UCSD-AML1 (cell line): ENCODE data around the gene STK25.
"Not testable (repeated sequence)": the region's sequence is repeated elsewhere in the genome, so short reads cannot be mapped to it uniquely, and the experiment has no call there.

Experiments
- DNase-seq: peaks from one replicate; lab custom pipeline; 2025; ENCODE audit not compliant: unreplicated experiment; lab: John Stamatoyannopoulos, UW

The STK25 gene

GRCh38 chr2:241540401-241540770, 32.0 kb upstream of the STK25 start:
- no peak for DNase-seq

GRCh38 chr2:241539616-241540374, 31.4 kb upstream of the STK25 start:
- DNase-seq = no peak

GRCh38 chr2:241538838-241539615, 30.6 kb upstream of the STK25 start:
- DNase-seq = no peak

GRCh38 chr2:241535871-241536655, 27.7 kb upstream of the STK25 start:
- DNase-seq = no peak

GRCh38 chr2:241534701-241535375, 26.5 kb upstream of the STK25 start:
- no peak for DNase-seq

- DNase-seq = no peak
Observed at GRCh38 chr2:241534293-241534692, 25.9 kb upstream of the STK25 start.

GRCh38 chr2:241532733-241533601, 24.6 kb upstream of the STK25 start:
- DNase-seq = no peak

- DNase-seq = no peak
Observed at GRCh38 chr2:241532168-241532567, 23.8 kb upstream of the STK25 start.

GRCh38 chr2:241531161-241531722, 22.9 kb upstream of the STK25 start:
- no peak for DNase-seq

GRCh38 chr2:241530571-241530970, 22.2 kb upstream of the STK25 start:
- DNase-seq = no peak

- DNase-seq = not testable (repeated sequence)
Observed at GRCh38 chr2:241525818-241526780, 17.7 kb upstream of the STK25 start.

- DNase-seq = no peak
Observed at GRCh38 chr2:241522477-241522876, 14.1 kb upstream of the STK25 start.

GRCh38 chr2:241519669-241520068, 11.3 kb upstream of the STK25 start:
- no peak for DNase-seq

GRCh38 chr2:241517297-241517696, 8.9 kb upstream of the STK25 start:
- no peak for DNase-seq

GRCh38 chr2:241516520-241516965, 8.2 kb upstream of the STK25 start:
- no peak for DNase-seq

- DNase-seq = no peak
Observed at GRCh38 chr2:241514986-241515737, 6.8 kb upstream of the STK25 start.

- no peak for DNase-seq
Observed at GRCh38 chr2:241514553-241514952, 6.2 kb upstream of the STK25 start.
